ENCODE data around the gene RSBN1L.

The RSBN1L gene

GRCh38 chr7:77734659-77735421, 38.6 kb downstream of the RSBN1L start:
- DNase-seq: no peak

DNA sequence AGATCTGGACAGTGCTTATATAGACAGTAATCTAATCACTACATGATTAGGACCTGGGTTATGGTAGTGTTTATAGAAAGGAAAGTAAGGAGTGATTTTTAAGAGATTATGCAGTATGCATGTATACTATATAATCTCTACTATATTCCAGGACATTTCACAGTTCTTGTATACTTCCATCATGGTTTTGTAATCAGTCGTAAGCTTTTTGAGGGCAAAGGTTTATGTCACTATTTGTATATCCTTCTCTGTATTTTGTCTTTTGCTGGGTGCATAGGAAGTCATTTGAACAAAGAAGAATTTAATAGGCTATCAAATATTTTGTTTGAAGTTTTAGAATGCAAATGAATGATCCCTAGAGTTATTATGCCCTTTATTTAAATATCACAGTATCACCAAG, 39.2 kb downstream of the RSBN1L start:
- no peak for DNase-seq

DNA sequence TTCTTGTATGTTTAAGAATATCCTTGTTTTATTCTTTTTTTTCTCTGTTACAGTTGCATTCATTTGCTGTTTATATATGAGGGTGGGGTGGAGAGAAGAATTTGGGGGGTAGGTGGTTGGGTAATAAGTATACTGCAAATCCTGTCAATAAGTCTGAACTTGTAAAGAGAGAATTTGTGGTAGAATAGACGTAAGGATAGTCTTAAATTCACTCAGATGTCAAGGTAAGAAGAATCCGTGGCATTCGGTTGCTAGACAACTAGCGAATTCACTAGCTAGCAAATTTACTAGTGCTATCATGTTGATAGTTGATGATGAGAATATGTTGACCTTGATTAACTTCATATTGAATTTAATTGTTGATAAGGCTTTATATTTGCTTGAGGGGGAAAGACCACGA, 40.7 kb downstream of the RSBN1L start:
- no peak for DNase-seq

DNA sequence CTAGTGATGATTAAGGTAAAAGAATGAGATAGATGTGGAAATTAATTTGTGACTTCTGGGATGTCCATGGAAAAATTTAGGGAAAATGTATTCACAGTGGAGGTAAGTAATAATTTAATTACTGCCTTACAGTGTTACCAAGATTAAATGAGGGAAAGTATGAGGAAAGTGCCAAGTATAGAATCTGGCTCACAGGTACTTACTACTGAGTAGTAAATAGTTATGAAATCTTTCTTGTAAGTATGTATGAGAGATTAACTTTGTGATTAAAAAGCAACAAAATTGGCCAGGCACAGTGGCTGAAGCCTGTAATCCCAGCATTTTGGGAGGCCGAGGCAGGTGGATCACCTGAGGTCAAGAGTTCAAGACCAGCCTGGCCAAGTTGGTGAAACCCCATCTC, 42.1 kb downstream of the RSBN1L start:
- DNase-seq: no peak

- DNase-seq: no peak
Measured at GRCh38 chr7:77738871-77739270, 42.6 kb downstream of the RSBN1L start.

GRCh38 chr7:77740257-77740656, 44.0 kb downstream of the RSBN1L start:
- DNase-seq: no peak

- DNase-seq: no peak
Measured at GRCh38 chr7:77743518-77743917, 47.3 kb downstream of the RSBN1L start.

DNA sequence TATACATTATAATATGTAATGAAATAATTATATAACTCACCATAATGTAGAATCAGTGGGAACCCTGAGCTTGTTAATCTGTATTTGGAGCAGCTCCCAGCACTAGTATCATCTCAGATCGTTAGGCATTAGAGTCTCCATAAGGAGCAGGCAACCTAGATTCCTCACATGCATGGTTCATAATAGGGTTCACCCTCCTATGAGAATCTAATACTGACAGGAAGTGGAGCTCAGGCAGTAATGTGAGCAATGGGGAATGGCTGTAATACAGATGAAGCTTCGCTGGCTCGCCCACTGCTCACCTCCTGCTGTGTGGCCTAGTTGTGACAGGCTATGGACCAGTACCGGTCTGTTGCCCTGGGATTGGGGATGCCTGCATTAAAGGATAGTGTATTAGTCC, 49.5 kb downstream of the RSBN1L start:
- no peak for DNase-seq

DNA sequence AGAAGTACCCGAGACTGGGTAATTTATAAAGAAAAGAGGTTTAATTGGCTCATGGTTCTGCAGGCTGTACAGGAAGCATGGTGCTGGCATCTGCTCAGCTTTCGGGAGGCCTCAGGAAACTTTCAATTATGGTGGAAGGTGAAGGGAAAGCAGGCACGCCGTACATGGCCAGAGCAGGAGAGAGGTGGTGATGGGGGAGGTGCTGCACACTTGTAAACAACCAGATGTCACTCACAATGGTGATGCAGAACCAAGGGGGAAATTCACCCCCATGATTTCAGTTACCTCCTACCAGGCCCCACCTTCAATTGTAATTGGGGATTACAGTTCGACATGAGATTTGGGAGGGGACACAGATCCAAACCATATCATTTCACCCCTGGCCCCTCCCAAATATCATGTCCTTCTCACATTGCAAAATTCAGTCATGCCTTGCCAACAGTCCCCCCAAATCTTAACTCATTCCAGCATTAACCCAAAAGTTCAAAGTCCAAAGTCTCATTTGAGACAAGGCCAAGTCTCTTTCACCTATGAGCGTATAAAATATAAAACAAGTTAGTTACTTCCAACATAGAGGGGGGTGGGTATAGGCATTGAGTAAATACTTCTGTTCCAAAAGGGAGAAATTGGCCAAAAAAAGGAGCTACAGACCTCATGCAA, 50.0 kb downstream of the RSBN1L start:
- no peak for DNase-seq

- DNase-seq: no peak
Measured at GRCh38 chr7:77746824-77747165, 50.5 kb downstream of the RSBN1L start.

DNA sequence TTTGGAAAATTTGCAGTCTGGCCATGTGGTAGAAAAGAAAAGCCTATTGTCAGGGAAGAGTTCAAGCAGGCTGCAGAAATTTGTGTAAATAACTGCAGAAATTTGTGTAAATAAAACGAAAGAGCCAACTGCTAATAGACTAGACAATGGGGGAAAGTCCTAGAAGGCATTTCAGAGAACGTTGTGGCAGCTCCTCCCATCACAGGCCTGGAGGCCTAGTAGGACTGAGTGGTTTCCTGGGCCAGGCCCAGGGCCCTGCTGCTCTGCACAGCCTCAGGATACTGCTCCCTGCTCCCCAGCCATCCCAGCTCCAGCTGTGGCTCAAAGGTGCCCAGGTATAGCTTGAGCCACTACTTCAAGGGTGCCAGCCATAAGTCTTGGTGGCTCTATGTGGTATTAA, 50.9 kb downstream of the RSBN1L start:
- peak in 1 of 2 experiments; percentile 13 for DNase-seq

GRCh38 chr7:77747718-77748117, 51.5 kb downstream of the RSBN1L start:
- no peak for DNase-seq

DNA sequence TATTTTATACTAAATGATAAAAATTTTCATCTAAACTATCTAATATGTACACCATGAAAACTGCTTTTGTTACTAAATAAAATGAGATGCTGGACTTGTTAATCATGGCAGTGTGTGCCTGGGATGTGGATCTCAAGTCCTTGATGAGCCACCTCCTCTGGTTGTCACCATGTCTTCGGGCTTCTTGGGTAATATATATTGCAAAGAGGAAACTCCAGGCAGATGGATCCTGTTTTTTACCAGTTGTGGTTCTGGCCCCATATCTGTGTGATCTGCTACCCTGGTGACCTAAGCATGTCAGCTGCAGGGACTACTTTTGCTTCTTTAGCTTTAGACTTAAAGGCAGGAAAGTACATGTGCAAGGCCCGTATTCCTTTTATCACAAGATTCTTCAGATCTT, 55.8 kb downstream of the RSBN1L start:
- no peak for DNase-seq

- no peak for DNase-seq
Measured at GRCh38 chr7:77753173-77753572, 56.9 kb downstream of the RSBN1L start.

DNA sequence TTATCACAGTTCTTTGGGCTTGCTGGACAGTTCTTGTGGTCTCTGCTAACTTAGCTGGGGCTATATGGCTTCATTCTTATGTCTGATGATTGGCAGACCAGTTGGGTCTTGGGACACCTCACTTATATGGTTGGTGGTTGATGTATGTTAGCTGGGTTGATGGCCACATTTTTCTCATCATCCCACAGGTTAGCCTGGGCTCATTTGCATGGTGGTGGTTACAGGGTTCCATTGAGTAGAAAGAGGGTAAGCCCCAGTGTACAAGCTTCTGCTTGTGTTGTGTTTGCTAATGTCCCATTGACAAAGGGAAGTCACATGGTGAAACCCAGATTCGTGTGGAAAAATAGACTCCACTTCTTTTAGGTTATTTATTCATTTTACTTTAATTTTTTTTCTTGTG, 61.3 kb downstream of the RSBN1L start:
- peak in 1 of 2 experiments; percentile 47 for DNase-seq

GRCh38 chr7:77759294-77759889, 63.1 kb downstream of the RSBN1L start:
- peak in 1 of 2 experiments; percentile 77 for DNase-seq

- DNase-seq: no peak
Measured at GRCh38 chr7:77760809-77761453, 64.7 kb downstream of the RSBN1L start.

GRCh38 chr7:77765481-77765880, 69.2 kb downstream of the RSBN1L start:
- DNase-seq: no peak

DNA sequence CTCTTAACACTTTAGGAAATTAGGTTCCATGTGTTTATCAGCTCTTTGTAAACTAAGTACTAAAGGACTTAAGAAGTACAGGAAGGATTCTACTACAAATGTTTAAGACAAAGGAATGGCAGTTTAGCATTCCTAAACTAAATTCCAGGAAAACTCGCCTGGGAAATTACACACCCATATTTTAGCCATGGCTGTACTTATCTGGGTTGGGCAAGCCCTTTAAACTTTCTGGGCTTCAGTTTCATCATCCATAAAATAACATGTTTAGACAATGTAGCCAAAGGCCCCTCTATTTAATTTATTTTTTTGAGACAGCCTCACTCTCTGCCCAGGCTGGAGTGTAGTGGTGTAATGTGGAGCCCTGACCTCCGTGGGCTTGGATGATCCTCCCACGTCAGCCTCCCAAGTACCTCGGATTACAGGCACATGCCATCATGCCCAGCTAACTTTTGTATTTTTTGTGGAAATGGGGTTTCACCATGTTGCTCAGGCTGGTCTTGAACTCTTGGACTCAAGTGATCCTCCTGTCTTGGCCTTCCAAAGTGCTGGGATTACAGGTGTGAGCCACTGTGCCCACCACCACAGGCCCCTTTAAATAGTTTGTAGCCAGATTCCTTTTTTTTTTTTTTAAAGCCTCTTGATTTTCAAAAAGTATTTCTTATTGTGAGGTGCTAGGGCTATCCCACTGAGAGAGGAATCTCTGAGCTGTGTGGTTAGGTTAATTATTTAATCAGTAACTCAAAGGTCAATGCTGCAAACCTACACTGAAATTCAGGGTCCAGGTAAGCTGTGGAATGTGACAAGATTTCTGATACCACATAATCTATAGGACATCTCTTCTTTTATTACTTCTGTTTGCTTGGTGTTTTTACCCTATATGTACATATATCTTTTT, 69.9 kb downstream of the RSBN1L start:
- no peak for DNase-seq

DNA sequence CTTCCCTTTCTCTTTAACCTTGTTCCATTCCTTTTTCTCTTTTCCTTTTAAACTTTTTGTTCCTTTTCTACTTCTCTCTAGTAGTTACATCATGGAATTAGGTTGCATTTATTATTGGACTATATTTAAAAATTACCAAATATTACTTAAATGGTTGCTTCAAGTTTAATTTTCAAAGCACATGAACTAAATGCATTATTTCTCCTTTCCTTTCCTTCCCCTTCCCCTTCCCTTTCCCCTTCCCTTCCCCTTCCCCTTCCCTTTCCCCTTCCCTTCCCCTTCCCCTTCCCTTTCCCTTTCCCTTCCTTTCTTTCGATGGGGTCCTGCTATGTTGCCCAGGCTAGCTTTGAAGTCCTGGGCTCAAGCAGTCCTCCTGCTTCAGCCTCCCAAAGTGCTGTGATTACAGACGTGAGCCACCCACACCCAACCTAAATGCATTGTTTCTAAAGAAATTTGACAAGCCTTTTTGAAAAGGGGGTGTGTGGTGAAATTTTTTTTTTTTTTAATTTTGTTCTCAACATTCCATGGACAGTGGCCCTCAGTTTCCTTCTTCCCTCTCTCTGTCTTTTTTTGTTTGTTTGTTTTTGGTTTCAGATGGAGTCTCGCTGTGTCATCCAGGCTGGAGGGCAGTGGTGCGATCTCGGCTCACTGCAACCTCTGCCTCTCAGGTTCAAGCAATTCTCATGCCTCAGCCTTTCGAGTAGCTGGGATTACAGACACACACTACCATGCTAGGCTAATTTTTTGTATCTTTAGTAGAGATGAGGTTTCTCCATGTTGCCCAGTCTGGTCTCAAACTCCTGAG, 70.7 kb downstream of the RSBN1L start:
- no peak for DNase-seq

GRCh38 chr7:77770316-77770715, 74.1 kb downstream of the RSBN1L start:
- DNase-seq: no peak

DNA sequence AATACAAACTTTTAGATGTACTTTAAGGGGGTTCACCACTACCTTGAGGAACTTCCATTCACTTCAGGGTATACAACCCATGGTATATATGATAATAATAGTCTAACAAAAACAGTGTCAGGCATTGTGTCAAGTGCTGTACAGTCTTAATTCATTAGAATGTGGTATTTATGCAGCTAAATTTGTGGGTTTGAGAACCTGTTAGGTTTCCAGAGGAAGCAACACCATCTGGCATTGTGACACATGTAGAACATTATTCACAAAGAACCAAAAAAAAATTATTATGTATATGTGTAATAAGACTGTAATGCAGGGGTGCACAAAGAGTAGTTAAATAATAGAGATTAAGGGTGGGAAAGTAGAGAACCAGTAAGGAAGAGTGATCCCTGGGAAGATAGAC, 75.6 kb downstream of the RSBN1L start:
- no peak for DNase-seq
